Panc1 (cell line): ENCODE measurements around the gene GRIK1.
A peak's percentile ranks its signal among the peaks of the same experiment; 100 is the strongest.

Source experiments
- CTCF ChIP-seq: fragments of 450-650 bp; IDR thresholded peaks from 2 replicates; pipeline ENCODE4 v1.5.1; 2017; ENCODE audit warnings: mild to moderate bottlenecking
- POLR2AphosphoS5 ChIP-seq: IDR thresholded peaks from 2 replicates; pipeline ENCODE4 v1.6.1; 2012; ENCODE audit warnings: mild to moderate bottlenecking, low read depth, low read length, moderate library complexity
- REST ChIP-seq, 2 experiments: IDR thresholded peaks; 2 replicates each; pipeline ENCODE4 v1.6.1; 2011 to 2012; ENCODE audit warnings: low read depth in 2 of 2, control low read depth in 1 of 2, low read length in 1 of 2, mild to moderate bottlenecking in 1 of 2, moderate library complexity in 1 of 2; ENCODE audit not compliant: insufficient read depth in 1 of 2

GRCh38 chr21:29943885-29944284, 4.1 kb upstream of the GRIK1 start:
- peak; percentile 2; the same call in 1 of the 2 replicates for TF ChIP-seq CTCF
- no peak for TF ChIP-seq REST (IDR thresholded peaks at IDR 0.05; ENCODE audit: insufficient read depth in 1 of 2, low read depth in 2 of 2, low read length in 1 of 2)
- TF ChIP-seq POLR2AphosphoS5, result no peak
